Panc1 (cell line): ENCODE data around the gene EIF5A.
A peak's percentile ranks its signal among the peaks of the same experiment; 100 is the strongest.

Source experiments
- CTCF ChIP-seq: fragments of 450-650 bp; IDR thresholded peaks from 2 replicates; pipeline ENCODE4 v1.5.1; 2017; ENCODE audit warnings: mild to moderate bottlenecking
- POLR2AphosphoS5 ChIP-seq: IDR thresholded peaks from 2 replicates; pipeline ENCODE4 v1.6.1; 2012; ENCODE audit warnings: mild to moderate bottlenecking, low read depth, low read length, moderate library complexity
- REST ChIP-seq, 2 experiments: IDR thresholded peaks; 2 replicates each; pipeline ENCODE4 v1.6.1; 2011 to 2012; ENCODE audit warnings: low read depth in 2 of 2, control low read depth in 1 of 2, low read length in 1 of 2, mild to moderate bottlenecking in 1 of 2, moderate library complexity in 1 of 2; ENCODE audit not compliant: insufficient read depth in 1 of 2

GRCh38 chr17:7306911-7307685 lies at the start of gene EIF5A:
- peak; percentile 54 for TF ChIP-seq POLR2AphosphoS5
- no peak for TF ChIP-seq REST (IDR thresholded peaks at IDR 0.05; ENCODE audit: insufficient read depth in 1 of 2, low read depth in 2 of 2, low read length in 1 of 2)
- TF ChIP-seq CTCF = no peak
